ENCODE data around the gene MBNL2. TPM values are rescaled to one million over a fixed set of nuclear protein-coding genes. Genes with fewer than 3 reads are reported as not detected.

The MBNL2 gene
- total and polyA plus RNA-seq, 2 of the 13 experiments (the other 11 are each of a cell fraction or from before 2014, with no cell fraction given), result 30.8 to 59.0 TPM

- FAIRE-seq (no peak), ATAC-seq (no peak), DNase-seq (ENCODE audit: low spot score) (no peak)
- no peaks in the 10 kb centered on the region for H3K79me2 ChIP-seq (ENCODE audit: insufficient read depth, low read length)
- no peak overlapping the region for H2AFZ ChIP-seq (ENCODE audit: low read length)
- H3K4me3 ChIP-seq (replicated peaks in 1 of 3; ENCODE audit: insufficient read depth in 1 of 3, low read depth in 2 of 3, low read length in 3 of 3), result no peak overlapping the region
- H3K4me2 ChIP-seq (ENCODE audit: low read depth, low read length), result no peak overlapping the region
- H3K27me3 ChIP-seq (ENCODE audit: control insufficient read depth in 1 of 2, insufficient read depth in 2 of 2, low read length in 2 of 2), result peaks cover 0 to 9% of the 10 kb centered on the region in 2 experiments; a peak in 1 of 5 replicates
- H3K36me3 ChIP-seq (replicated peaks in 1 of 2; ENCODE audit: control insufficient read depth in 1 of 2, insufficient read depth in 2 of 2, low read length in 2 of 2), result no peaks in the 10 kb centered on the region
- H4K20me1 ChIP-seq (ENCODE audit: insufficient read depth, low read length), result no peaks in the 10 kb centered on the region
- CTCF ChIA-PET (ENCODE audit: low intra/inter-chr PET ratio, low total read pairs), result no interaction called here
- in situ Hi-C loops (cut with HindIII; ENCODE audit: extremely low pct_ligation_motif_present, low pct_unique_long_range_greater_than_20kb) (no loop called here), intact Hi-C loops (cut with micrococcal nuclease; ENCODE audit: unreplicated experiment) (no loop called here)
- H3K9me3 ChIP-seq (ENCODE audit: low read length), result no peaks in the 10 kb centered on the region
- H3K9ac ChIP-seq (ENCODE audit: insufficient read depth, low read depth, low read length), result no peak overlapping the region
- H3K4me1 ChIP-seq (ENCODE audit: insufficient read depth, low read length), result peaks cover 20% of the 10 kb centered on the region
- no peak overlapping the region for H3K27ac ChIP-seq (ENCODE audit: extremely low read length, insufficient read depth, low read length)
- BruUV-seq (replicated peaks), result no TSS peak
- 31% methylated on average over 8 of the region's 8 CpGs for WGBS (ENCODE audit: low lambda C conversion rate)
- no peak for TF ChIP-seq NONO (IDR thresholded peaks at IDR 0.05)
- TF ChIP-seq NONO (CRISPR knock-in tag; conservative IDR thresholded peaks at IDR 0.05), result no peak
- TF ChIP-seq ZMAT3 (CRISPR knock-in tag; conservative IDR thresholded peaks at IDR 0.05), result no peak
- no peak for TF ChIP-seq IKZF5 (CRISPR knock-in tag; IDR thresholded peaks at IDR 0.05)
- no peak for TF ChIP-seq GFI1 (CRISPR knock-in tag; IDR thresholded peaks at IDR 0.05; ENCODE audit: borderline replicate concordance)
- TF ChIP-seq ZNF543 (CRISPR knock-in tag; IDR thresholded peaks at IDR 0.05), result no peak
- TF ChIP-seq, protein P1, sequence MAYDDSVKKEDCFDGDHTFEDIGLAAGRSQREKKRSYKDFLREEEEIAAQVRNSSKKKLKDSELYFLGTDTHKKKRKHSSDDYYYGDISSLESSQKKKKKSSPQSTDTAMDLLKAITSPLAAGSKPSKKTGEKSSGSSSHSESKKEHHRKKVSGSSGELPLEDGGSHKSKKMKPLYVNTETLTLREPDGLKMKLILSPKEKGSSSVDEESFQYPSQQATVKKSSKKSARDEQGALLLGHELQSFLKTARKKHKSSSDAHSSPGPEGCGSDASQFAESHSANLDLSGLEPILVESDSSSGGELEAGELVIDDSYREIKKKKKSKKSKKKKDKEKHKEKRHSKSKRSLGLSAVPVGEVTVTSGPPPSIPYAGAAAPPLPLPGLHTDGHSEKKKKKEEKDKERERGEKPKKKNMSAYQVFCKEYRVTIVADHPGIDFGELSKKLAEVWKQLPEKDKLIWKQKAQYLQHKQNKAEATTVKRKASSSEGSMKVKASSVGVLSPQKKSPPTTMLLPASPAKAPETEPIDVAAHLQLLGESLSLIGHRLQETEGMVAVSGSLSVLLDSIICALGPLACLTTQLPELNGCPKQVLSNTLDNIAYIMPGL (CRISPR knock-in tag; IDR thresholded peaks at IDR 0.05; ENCODE audit: borderline replicate concordance in 1 of 2, low read depth in 1 of 2), result no peak
- TF ChIP-seq RORA (CRISPR knock-in tag; IDR thresholded peaks at IDR 0.05), result no peak
- TF ChIP-seq MTA1 (CRISPR knock-in tag; IDR thresholded peaks at IDR 0.05; ENCODE audit: borderline replicate concordance), result no peak
- no peak for TF ChIP-seq ETS1 (CRISPR knock-in tag; IDR thresholded peaks at IDR 0.05)
- no peak for TF ChIP-seq LBX2 (CRISPR knock-in tag; IDR thresholded peaks at IDR 0.05; ENCODE audit: borderline replicate concordance)
- POLR2A ChIA-PET, result interaction anchor here (2.7 kb wide), 1 partner anchor 11 kb away, joined by 6 read pairs; no protein-coding TSS in a partner anchor
Measured at GRCh38 chr13:97422118-97423054, 200.3 kb downstream of the MBNL2 start.
